Panc1 (cell line): ENCODE measurements around the gene ABCF3. TPM values are rescaled to one million over a fixed set of nuclear protein-coding genes. Genes with fewer than 3 reads are reported as not detected.
A peak's percentile ranks its signal among the peaks of the same experiment; 100 is the strongest.
"Not testable (repeated sequence)": the region's sequence is repeated elsewhere in the genome, so short reads cannot be mapped to it uniquely, and the experiment has no call there.

Experiments
- ATAC-seq: fragments of 200-7000 bp; cut with Tn5 transposase; 2 replicates; pipeline ENCODE4 v1.9.1; 2020; ENCODE audit warnings: mild to moderate bottlenecking, moderate library complexity
- BruUV-seq: library from RNA; stranded (reverse); fragments of 400-500 nt; replicated peaks from 2 replicates; lab custom pipeline; 2021; lab: Mats Ljungman, UMichigan
- CTCF ChIA-PET: fragments of 300-600 bp; sonication (Branson Sonifier 250); formaldehyde crosslinking; loops from one replicate; lab custom pipeline; 2022; ENCODE audit warnings: antibody characterized with exemption; lab: Charles Lee
- POLR2A ChIA-PET: fragments of 300-600 bp; sonication (Branson Sonifier 250); formaldehyde crosslinking; loops from one replicate; lab custom pipeline; 2022; ENCODE audit warnings: antibody characterized with exemption; lab: Charles Lee
- DNase-seq: peaks from one replicate; pipeline ENCODE4 v3.0.0-alpha.2; 2010; ENCODE audit warnings: low read depth, low spot score
- H3K27ac ChIP-seq: 2 replicates; pipeline ENCODE4 v1.5.1; 2011; ENCODE audit warnings: mild to moderate bottlenecking, low read length, inconsistent platforms
- H3K27me3 ChIP-seq: fragments of 200-500 bp; sonication (Bioruptor generic); 2 replicates; pipeline ENCODE4 v1.6.0; 2014; ENCODE audit warnings: low read length, inconsistent platforms; ENCODE audit not compliant: control insufficient read depth, insufficient read depth
- H3K36me3 ChIP-seq: fragments of 200-500 bp; sonication (Bioruptor generic); 2 replicates; pipeline ENCODE4 v1.5.1; 2014; ENCODE audit warnings: inconsistent platforms, mild to moderate bottlenecking, low read length, moderate library complexity; ENCODE audit not compliant: control insufficient read depth, insufficient read depth
- H3K4me1 ChIP-seq: 2 replicates; pipeline ENCODE4 v1.5.1; 2011; ENCODE audit warnings: inconsistent platforms, mild to moderate bottlenecking, low read length, moderate library complexity; ENCODE audit not compliant: control insufficient read depth, insufficient read depth
- H3K4me3 ChIP-seq, 2 experiments: 2 replicates each; pipeline ENCODE4 v1.5.1; 2011 to 2012; ENCODE audit warnings: low read depth in 2 of 2, low read length in 2 of 2, mild to moderate bottlenecking in 2 of 2, inconsistent platforms in 1 of 2, moderate library complexity in 1 of 2
- H3K9me3 ChIP-seq: fragments of 200-500 bp; sonication (Bioruptor generic); 2 replicates; pipeline ENCODE4 v1.5.1; 2014; ENCODE audit warnings: low read depth, mild to moderate bottlenecking, inconsistent platforms, low read length, moderate library complexity; ENCODE audit not compliant: control insufficient read depth, insufficient read depth
- POLR2AphosphoS5 ChIP-seq: IDR thresholded peaks from 2 replicates; pipeline ENCODE4 v1.6.1; 2012; ENCODE audit warnings: mild to moderate bottlenecking, low read depth, low read length, moderate library complexity
- SIN3A ChIP-seq: IDR thresholded peaks from 2 replicates; pipeline ENCODE4 v1.6.1; 2012; ENCODE audit warnings: low read depth, mild to moderate bottlenecking, low read length, moderate library complexity, borderline replicate concordance; ENCODE audit not compliant: insufficient read depth
- TCF7L2 ChIP-seq: IDR thresholded peaks from 2 replicates; pipeline ENCODE4 v1.6.1; 2011; ENCODE audit warnings: mild to moderate bottlenecking, low read depth, low read length, inconsistent platforms
- in situ Hi-C: cut with HindIII; loops from 2 replicates; pipeline ENCODE4 v1.10.0; 2016; ENCODE audit warnings: low sequenced_read_pairs, low pct_unique_long_range_greater_than_20kb
- intact Hi-C: fragments of 100-400 bp; cut with micrococcal nuclease; formaldehyde crosslinking; loops from one replicate; pipeline ENCODE4 v1.10.0; 2022; ENCODE audit not compliant: unreplicated experiment
- total RNA-seq: library from RNA; stranded (reverse); gene quantifications from one replicate; pipeline ENCODE4 v1.2.1, GENCODE V29; 2021; ENCODE audit not compliant: unreplicated experiment
- TF ChIP-seq, protein P1 (sequence below): fragments of 450-650 bp; IDR thresholded peaks from 2 replicates; pipeline ENCODE4 v1.5.1; 2017; ENCODE audit warnings: mild to moderate bottlenecking
- TF ChIP-seq, protein P2 (sequence below), 2 experiments: IDR thresholded peaks; 2 replicates each; pipeline ENCODE4 v1.6.1; 2011 to 2012; ENCODE audit warnings: low read depth in 2 of 2, control low read depth in 1 of 2, low read length in 1 of 2, mild to moderate bottlenecking in 1 of 2, moderate library complexity in 1 of 2; ENCODE audit not compliant: insufficient read depth in 1 of 2

Gene ABCF3
- total RNA-seq, 1 experiment from 2014 or later, result 101 TPM

DNA sequence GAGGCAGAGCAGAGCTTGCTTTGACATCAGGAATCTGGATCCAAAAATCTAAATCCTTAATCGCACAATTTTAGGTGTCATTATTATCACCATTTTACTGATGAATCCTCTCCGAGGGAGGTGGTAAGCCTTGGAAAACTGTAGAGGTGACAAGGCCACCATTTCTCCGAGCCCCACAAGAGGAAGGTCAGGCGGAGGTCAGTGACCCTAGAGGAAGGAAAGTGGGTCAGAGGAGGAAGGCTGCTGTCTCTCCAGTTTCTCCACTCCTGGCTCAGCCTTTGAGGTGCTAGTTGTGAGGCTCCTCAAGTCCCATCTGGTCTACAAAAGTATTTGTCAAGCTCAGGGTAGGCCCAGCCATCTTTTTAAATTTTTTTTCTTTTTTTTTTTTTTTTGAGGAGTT, 27.6 kb upstream of the ABCF3 start:
- Histone ChIP-seq H3K4me3 (no peak overlapping the region), H3K4me1 (peaks cover 15% of the 10 kb centered on the region), H3K27me3 (no peaks in the 10 kb centered on the region), H3K9me3 (no peaks in the 10 kb centered on the region), H3K27ac (no peak overlapping the region), H3K36me3 (peaks cover 5% of the 10 kb centered on the region; the same call in 1 of the 2 replicates)
- no TSS peak for BruUV-seq
- intact Hi-C loops, result no loop called here
- ATAC-seq, result no peak
- TF ChIP-seq POLR2AphosphoS5 (no peak), SIN3A (no peak), TCF7L2 (no peak)
- TF ChIP-seq, protein P1, sequence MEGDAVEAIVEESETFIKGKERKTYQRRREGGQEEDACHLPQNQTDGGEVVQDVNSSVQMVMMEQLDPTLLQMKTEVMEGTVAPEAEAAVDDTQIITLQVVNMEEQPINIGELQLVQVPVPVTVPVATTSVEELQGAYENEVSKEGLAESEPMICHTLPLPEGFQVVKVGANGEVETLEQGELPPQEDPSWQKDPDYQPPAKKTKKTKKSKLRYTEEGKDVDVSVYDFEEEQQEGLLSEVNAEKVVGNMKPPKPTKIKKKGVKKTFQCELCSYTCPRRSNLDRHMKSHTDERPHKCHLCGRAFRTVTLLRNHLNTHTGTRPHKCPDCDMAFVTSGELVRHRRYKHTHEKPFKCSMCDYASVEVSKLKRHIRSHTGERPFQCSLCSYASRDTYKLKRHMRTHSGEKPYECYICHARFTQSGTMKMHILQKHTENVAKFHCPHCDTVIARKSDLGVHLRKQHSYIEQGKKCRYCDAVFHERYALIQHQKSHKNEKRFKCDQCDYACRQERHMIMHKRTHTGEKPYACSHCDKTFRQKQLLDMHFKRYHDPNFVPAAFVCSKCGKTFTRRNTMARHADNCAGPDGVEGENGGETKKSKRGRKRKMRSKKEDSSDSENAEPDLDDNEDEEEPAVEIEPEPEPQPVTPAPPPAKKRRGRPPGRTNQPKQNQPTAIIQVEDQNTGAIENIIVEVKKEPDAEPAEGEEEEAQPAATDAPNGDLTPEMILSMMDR, result no peak
- TF ChIP-seq, protein P2, sequence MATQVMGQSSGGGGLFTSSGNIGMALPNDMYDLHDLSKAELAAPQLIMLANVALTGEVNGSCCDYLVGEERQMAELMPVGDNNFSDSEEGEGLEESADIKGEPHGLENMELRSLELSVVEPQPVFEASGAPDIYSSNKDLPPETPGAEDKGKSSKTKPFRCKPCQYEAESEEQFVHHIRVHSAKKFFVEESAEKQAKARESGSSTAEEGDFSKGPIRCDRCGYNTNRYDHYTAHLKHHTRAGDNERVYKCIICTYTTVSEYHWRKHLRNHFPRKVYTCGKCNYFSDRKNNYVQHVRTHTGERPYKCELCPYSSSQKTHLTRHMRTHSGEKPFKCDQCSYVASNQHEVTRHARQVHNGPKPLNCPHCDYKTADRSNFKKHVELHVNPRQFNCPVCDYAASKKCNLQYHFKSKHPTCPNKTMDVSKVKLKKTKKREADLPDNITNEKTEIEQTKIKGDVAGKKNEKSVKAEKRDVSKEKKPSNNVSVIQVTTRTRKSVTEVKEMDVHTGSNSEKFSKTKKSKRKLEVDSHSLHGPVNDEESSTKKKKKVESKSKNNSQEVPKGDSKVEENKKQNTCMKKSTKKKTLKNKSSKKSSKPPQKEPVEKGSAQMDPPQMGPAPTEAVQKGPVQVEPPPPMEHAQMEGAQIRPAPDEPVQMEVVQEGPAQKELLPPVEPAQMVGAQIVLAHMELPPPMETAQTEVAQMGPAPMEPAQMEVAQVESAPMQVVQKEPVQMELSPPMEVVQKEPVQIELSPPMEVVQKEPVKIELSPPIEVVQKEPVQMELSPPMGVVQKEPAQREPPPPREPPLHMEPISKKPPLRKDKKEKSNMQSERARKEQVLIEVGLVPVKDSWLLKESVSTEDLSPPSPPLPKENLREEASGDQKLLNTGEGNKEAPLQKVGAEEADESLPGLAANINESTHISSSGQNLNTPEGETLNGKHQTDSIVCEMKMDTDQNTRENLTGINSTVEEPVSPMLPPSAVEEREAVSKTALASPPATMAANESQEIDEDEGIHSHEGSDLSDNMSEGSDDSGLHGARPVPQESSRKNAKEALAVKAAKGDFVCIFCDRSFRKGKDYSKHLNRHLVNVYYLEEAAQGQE (IDR thresholded peaks at IDR 0.05; ENCODE audit: insufficient read depth in 1 of 2, low read depth in 2 of 2, low read length in 1 of 2), result no peak
- ChIA-PET POLR2A (interaction anchor here (0.6 kb wide), 1 partner anchor 51 kb away, joined by 4 read pairs; no protein-coding TSS in a partner anchor), CTCF (interaction anchor here (0.7 kb wide), 2 partner anchors 259 to 1714 kb away, joined by 5 to 6 read pairs; no protein-coding TSS in a partner anchor)
- in situ Hi-C loops, result no loop called here
- no peak for DNase-seq

DNA sequence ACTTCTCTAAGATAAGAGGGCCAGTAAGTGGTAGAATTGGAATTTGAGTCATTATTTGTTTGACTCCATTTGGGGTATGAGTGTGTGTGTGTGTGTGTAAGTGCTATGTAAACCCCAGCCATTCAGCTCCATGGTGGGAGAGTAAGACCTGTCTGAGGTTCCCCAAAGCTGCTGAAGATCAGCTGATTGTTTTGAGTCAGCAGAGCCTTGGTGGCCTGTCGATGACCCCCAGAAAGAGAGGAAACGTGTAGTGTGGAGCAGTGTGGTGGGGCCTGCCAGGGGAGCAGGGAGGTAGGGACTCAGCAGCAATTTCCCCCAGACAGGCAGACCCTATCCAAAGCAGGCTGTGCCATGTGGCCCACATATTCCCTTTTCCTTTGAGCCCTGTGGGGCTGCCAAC, 25.5 kb upstream of the ABCF3 start:
- TSS peak; percentile 34 for BruUV-seq
- peaks cover 9% of the 10 kb centered on the region for H3K36me3 ChIP-seq
- no peak for ATAC-seq
- H3K27ac ChIP-seq, result no peak overlapping the region
- DNase-seq, result no peak
- in situ Hi-C loops (no loop called here), intact Hi-C loops (no loop called here)
- POLR2A ChIA-PET, result no interaction called here
- no peak for TF ChIP-seq POLR2AphosphoS5
- no peak for TF ChIP-seq SIN3A
- TF ChIP-seq, protein P2 (IDR thresholded peaks at IDR 0.05; ENCODE audit: insufficient read depth in 1 of 2, low read depth in 2 of 2, low read length in 1 of 2), result no peak
- no peak for TF ChIP-seq TCF7L2
- TF ChIP-seq, protein P1, result no peak
- CTCF ChIA-PET, result no interaction called here
- H3K4me3 ChIP-seq, result no peak overlapping the region
- H3K4me1 ChIP-seq, result peaks cover 10% of the 10 kb centered on the region
- H3K27me3 ChIP-seq, result no peaks in the 10 kb centered on the region
- no peaks in the 10 kb centered on the region for H3K9me3 ChIP-seq

DNA sequence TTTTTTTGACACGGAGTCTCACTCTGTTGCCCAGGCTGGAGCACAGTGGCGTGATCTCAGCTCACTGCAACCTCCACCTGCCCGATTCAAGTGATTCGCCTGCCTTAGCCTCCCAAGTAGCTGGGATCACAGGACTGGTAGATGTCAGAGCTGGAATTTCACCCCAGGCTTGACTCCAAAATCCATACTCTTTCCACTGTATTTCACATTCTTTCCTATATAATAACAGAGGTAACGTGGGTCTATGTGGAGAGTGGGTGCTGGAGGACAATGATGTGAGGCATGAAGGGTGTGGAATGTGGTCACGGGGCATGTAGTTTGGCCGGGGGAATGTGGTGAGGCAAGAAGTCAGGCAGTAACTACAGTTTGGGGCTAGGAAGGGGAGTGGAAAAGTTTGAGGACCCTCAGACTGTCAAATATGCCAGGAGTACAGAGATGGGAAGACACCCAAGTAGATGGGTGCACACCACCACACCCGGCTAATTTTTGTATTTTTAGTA, 23.4 kb upstream of the ABCF3 start:
- BruUV-seq, in situ Hi-C loops, H3K4me3 ChIP-seq, H3K27me3 ChIP-seq, H3K4me1 ChIP-seq, ATAC-seq, H3K9me3 ChIP-seq, H3K27ac ChIP-seq, DNase-seq, intact Hi-C loops, CTCF ChIA-PET: not testable (repeated sequence)
- H3K36me3 ChIP-seq, result peaks cover 14% of the 10 kb centered on the region
- POLR2A ChIA-PET, result interaction anchor here (0.6 kb wide), 3 partner anchors 12 to 250 kb away, joined by 6 to 9 read pairs (median 6); no protein-coding TSS in a partner anchor
